MM.1S (cell line): Measurements from ENCODE around the gene RPL18.

ENCODE experiments used
- EZH2phosphoT487 ChIP-seq: fragments of 300-600 bp; sonication (generic); IDR thresholded peaks from 2 replicates; pipeline ENCODE4 v1.6.1; 2018; ENCODE audit warnings: antibody characterized with exemption, low read length
- TF ChIP-seq, protein P1 (sequence below): fragments of 300-600 bp; sonication (generic); IDR thresholded peaks from 2 replicates; pipeline ENCODE4 v1.5.1; 2016; ENCODE audit warnings: antibody characterized with exemption, low read length, mixed read lengths

- TF ChIP-seq, protein P1, sequence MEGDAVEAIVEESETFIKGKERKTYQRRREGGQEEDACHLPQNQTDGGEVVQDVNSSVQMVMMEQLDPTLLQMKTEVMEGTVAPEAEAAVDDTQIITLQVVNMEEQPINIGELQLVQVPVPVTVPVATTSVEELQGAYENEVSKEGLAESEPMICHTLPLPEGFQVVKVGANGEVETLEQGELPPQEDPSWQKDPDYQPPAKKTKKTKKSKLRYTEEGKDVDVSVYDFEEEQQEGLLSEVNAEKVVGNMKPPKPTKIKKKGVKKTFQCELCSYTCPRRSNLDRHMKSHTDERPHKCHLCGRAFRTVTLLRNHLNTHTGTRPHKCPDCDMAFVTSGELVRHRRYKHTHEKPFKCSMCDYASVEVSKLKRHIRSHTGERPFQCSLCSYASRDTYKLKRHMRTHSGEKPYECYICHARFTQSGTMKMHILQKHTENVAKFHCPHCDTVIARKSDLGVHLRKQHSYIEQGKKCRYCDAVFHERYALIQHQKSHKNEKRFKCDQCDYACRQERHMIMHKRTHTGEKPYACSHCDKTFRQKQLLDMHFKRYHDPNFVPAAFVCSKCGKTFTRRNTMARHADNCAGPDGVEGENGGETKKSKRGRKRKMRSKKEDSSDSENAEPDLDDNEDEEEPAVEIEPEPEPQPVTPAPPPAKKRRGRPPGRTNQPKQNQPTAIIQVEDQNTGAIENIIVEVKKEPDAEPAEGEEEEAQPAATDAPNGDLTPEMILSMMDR = no peak
- TF ChIP-seq EZH2phosphoT487 = no peak
Observed at GRCh38 chr19:48614436-48615230, 4.3 kb downstream of the RPL18 start, which contains the start of gene FAM83E.
